OCI-M2 (cell line): ENCODE results near the gene RTL5.

Experiments used
- DNase-seq: peaks from one replicate; lab custom pipeline; 2025; ENCODE audit not compliant: unreplicated experiment; lab: John Stamatoyannopoulos, UW

The RTL5 gene

GRCh38 chrX:72110051-72110875, 21.5 kb downstream of the RTL5 start:
- DNase-seq: no peak

- DNase-seq: no peak
Measured at GRCh38 chrX:72108666-72109065, 23.0 kb downstream of the RTL5 start.

GRCh38 chrX:72107841-72108595, 23.7 kb downstream of the RTL5 start:
- DNase-seq: no peak

GRCh38 chrX:72107320-72107719, 24.4 kb downstream of the RTL5 start:
- DNase-seq: no peak

- no peak for DNase-seq
Measured at GRCh38 chrX:72105436-72105835, 26.3 kb downstream of the RTL5 start.

GRCh38 chrX:72102760-72103159, 29.0 kb downstream of the RTL5 start:
- no peak for DNase-seq

- DNase-seq: no peak
Measured at GRCh38 chrX:72102126-72102525, 29.6 kb downstream of the RTL5 start.

GRCh38 chrX:72101597-72102037, 30.1 kb downstream of the RTL5 start:
- DNase-seq: no peak

- peak; percentile 0 for DNase-seq
Measured at GRCh38 chrX:72100824-72101351, 30.8 kb downstream of the RTL5 start.

GRCh38 chrX:72100051-72100755, 31.5 kb downstream of the RTL5 start:
- DNase-seq: no peak

GRCh38 chrX:72097098-72097497, 34.6 kb downstream of the RTL5 start:
- DNase-seq: no peak

GRCh38 chrX:72095370-72095769, 36.3 kb downstream of the RTL5 start:
- no peak for DNase-seq

- DNase-seq: peak; percentile 4
Measured at GRCh38 chrX:72094894-72095293, 36.8 kb downstream of the RTL5 start.

GRCh38 chrX:72089254-72089653, 42.5 kb downstream of the RTL5 start:
- DNase-seq: no peak

GRCh38 chrX:72088761-72089160, 43.0 kb downstream of the RTL5 start:
- DNase-seq: no peak

GRCh38 chrX:72086995-72087394, 44.7 kb downstream of the RTL5 start:
- no peak for DNase-seq

- DNase-seq: no peak
Measured at GRCh38 chrX:72084114-72084513, 47.6 kb downstream of the RTL5 start.

- DNase-seq: no peak
Measured at GRCh38 chrX:72083291-72083690, 48.4 kb downstream of the RTL5 start.

- DNase-seq: no peak
Measured at GRCh38 chrX:72081605-72082320, 50.0 kb downstream of the RTL5 start.

- no peak for DNase-seq
Measured at GRCh38 chrX:72080800-72081199, 50.9 kb downstream of the RTL5 start.

GRCh38 chrX:72080150-72080549, 51.6 kb downstream of the RTL5 start:
- DNase-seq: no peak
